HepG2 (cell line): ENCODE results near the gene FAM167B. TPM values are rescaled to one million over a fixed set of nuclear protein-coding genes. Genes with fewer than 3 reads are reported as not detected.

Source experiments
- CBX1 ChIP-seq: IDR thresholded peaks from one replicate; pipeline ENCODE4 v1.6.1; 2016; ENCODE audit warnings: antibody characterized with exemption, low read depth
- CEBPG ChIP-seq: IDR thresholded peaks from 2 replicates; pipeline ENCODE4 v1.6.1; 2016
- CHD4 ChIP-seq: fragments of 200-600 bp; sonication (generic); IDR thresholded peaks from 2 replicates; pipeline ENCODE4 v1.7.0; 2017; ENCODE audit warnings: mild to moderate bottlenecking, low read length, borderline replicate concordance
- CREB1 ChIP-seq, 2 experiments: fragments of 450-650 bp in 1 of 2; IDR thresholded peaks; 2 replicates each; pipeline ENCODE4 v1.6.1; 2016 to 2017; ENCODE audit warnings: control low read depth in 1 of 2, mild to moderate bottlenecking in 1 of 2, missing compliant biosample characterization in 1 of 2, missing genetic modification characterization in 1 of 2
- FLYWCH1 ChIP-seq: sonication (generic); formaldehyde crosslinking; IDR thresholded peaks from 2 replicates; pipeline ENCODE4 v1.8.1; 2023; ENCODE audit warnings: mild to moderate bottlenecking, missing genetic modification reagents
- KLF15 ChIP-seq: sonication (generic); formaldehyde crosslinking; IDR thresholded peaks from 2 replicates; pipeline ENCODE4 v1.8.1; 2023; ENCODE audit warnings: borderline replicate concordance, mild to moderate bottlenecking, inconsistent platforms, missing genetic modification reagents, mixed read lengths
- MXD4 ChIP-seq: IDR thresholded peaks from 2 replicates; pipeline ENCODE4 v1.6.1; 2016; ENCODE audit warnings: mild to moderate bottlenecking, missing biosample characterization, missing genetic modification reagents
- NFKBIZ ChIP-seq: IDR thresholded peaks from 2 replicates; pipeline ENCODE4 v1.6.1; 2018; ENCODE audit warnings: missing genetic modification reagents, missing compliant biosample characterization
- POLR2AphosphoS5 ChIP-seq: IDR thresholded peaks from 2 replicates; pipeline ENCODE4 v1.6.1; 2012; ENCODE audit warnings: low read depth, low read length
- POLR2G ChIP-seq: fragments of 200-400 bp; formaldehyde crosslinking; IDR thresholded peaks from 2 replicates; pipeline ENCODE4 v1.6.1; 2018; ENCODE audit warnings: mild to moderate bottlenecking, low read depth, low read length, moderate library complexity
- RAD21 ChIP-seq: fragments of 450-650 bp; formaldehyde crosslinking; IDR thresholded peaks from 2 replicates; pipeline ENCODE4 v1.5.0; 2020; ENCODE audit warnings: mild to moderate bottlenecking
- RNF2 ChIP-seq: fragments of 450-650 bp; conservative IDR thresholded peaks from 2 replicates; pipeline ENCODE4 v1.6.1; 2016; ENCODE audit warnings: low read depth
- SYNCRIP ChIP-seq: fragments of 200-400 bp; formaldehyde crosslinking; IDR thresholded peaks from 2 replicates; pipeline ENCODE4 v1.6.1; 2018; ENCODE audit warnings: mild to moderate bottlenecking, low read depth, low read length; ENCODE audit not compliant: insufficient read depth
- ZFP41 ChIP-seq: sonication (generic); formaldehyde crosslinking; IDR thresholded peaks from 2 replicates; pipeline ENCODE4 v1.4.0; 2020; ENCODE audit warnings: mild to moderate bottlenecking, missing genetic modification reagents, borderline replicate concordance
- ZMYM4 ChIP-seq: sonication (generic); formaldehyde crosslinking; IDR thresholded peaks from 2 replicates; pipeline ENCODE4 v1.8.1; 2023; ENCODE audit warnings: mild to moderate bottlenecking, missing genetic modification reagents
- ZNF775 ChIP-seq: sonication (generic); formaldehyde crosslinking; IDR thresholded peaks from 2 replicates; pipeline ENCODE4 v1.4.0; 2020; ENCODE audit warnings: missing genetic modification reagents, mild to moderate bottlenecking, moderate library complexity, borderline replicate concordance
- ZNF850 ChIP-seq: sonication (generic); formaldehyde crosslinking; conservative IDR thresholded peaks from 2 replicates; pipeline ENCODE4 v1.9.0; 2021; ENCODE audit warnings: mild to moderate bottlenecking, missing genetic modification reagents
- ZSCAN20 ChIP-seq: sonication (generic); formaldehyde crosslinking; IDR thresholded peaks from 2 replicates; pipeline ENCODE4 v1.4.0; 2020; ENCODE audit warnings: missing genetic modification reagents, mild to moderate bottlenecking, borderline replicate concordance
- ZSCAN25 ChIP-seq: sonication (generic); formaldehyde crosslinking; IDR thresholded peaks from 2 replicates; pipeline ENCODE4 v1.8.0; 2022; ENCODE audit warnings: mild to moderate bottlenecking, missing genetic modification reagents
- polyA plus RNA-seq, 8 experiments: library from polyadenylated mRNA; depleted of rRNA in 3 of 8; stranded (reverse) in 7 of 8; unstranded in 1 of 8; fragments of >200 nt; fragmentation: Illumina TruSeq in 4 of 8; extraction: Trizol in 4 of 8; gene quantifications; 2 replicates each; pipeline versions ENCODE4 v1.2.1 to v1.2.3, GENCODE V29; 2011 to 2016; ENCODE audit warnings: low read depth in 4 of 8, missing spikeins in 1 of 8, mixed read lengths in 1 of 8; ENCODE audit not compliant: insufficient read depth in 1 of 8
- total RNA-seq, 5 experiments: library from RNA; depleted of rRNA; stranded (reverse); fragments of >200 nt; fragmentation: Illumina TruSeq; extraction: Trizol; gene quantifications; 2 replicates each; pipeline ENCODE4 v1.2.3, GENCODE V29; 2016; ENCODE audit warnings: low read depth in 1 of 5
- TF ChIP-seq, protein P1 (sequence below): sonication (generic); formaldehyde crosslinking; IDR thresholded peaks from 2 replicates; pipeline ENCODE4 v1.8.0; 2022; ENCODE audit warnings: mild to moderate bottlenecking, missing genetic modification reagents, moderate library complexity
- TF ChIP-seq, protein P2 (sequence below): sonication (generic); formaldehyde crosslinking; IDR thresholded peaks from 2 replicates; pipeline ENCODE4 v1.5.0; 2020; ENCODE audit warnings: missing genetic modification reagents
- TF ChIP-seq, protein P3 (sequence below): sonication (generic); formaldehyde crosslinking; IDR thresholded peaks from 2 replicates; pipeline ENCODE4 v1.4.0; 2020; ENCODE audit warnings: mild to moderate bottlenecking, missing genetic modification reagents

The FAM167B gene
- total and polyA plus RNA-seq, 2 of the 13 experiments (the other 11 are each of a cell fraction or from before 2014, with no cell fraction given): 0.15 to 0.70 TPM

DNA sequence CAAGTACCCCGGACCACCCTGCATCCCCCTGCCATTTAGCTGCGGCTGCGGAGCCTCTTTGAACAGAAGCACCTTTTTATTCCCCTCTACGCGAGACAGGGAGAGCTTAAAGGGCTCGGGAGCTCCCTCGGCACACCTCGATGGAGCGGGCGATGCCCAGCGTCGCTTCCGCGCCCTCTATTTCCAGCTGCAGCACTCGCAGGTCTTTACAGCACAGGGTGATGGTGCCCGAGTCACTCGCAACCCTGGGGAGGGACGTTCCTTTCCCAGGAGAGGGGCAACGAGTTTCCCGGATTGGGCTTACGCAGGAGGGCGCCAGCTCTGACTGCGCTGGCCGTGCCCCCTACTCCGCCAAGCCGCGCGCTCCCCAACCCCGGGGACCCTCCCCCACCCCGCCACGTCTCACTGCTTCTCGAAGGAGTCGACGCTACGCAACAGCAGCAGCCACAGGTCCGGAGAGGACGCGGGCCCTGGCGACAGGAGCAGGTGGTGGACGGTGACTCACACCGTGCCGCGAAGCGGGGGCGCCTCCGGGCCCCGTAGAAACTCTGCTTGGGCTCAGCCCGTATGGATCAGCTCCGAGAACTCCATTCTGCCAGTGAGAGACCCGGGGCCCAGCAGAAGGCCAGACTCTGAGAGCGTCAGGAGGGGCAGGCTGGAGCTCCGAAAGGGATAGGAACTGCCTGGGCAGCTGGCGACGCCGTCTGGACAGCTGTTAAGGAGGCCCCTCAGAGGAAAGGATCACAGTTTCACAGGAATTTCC lies 5.8 kb upstream of the FAM167B start (continued):
- TF ChIP-seq SYNCRIP: no peak
- peak; percentile 77; the same call in 1 of the 2 replicates for TF ChIP-seq ZSCAN20 (CRISPR knock-in tag)
- TF ChIP-seq CBX1: peak; percentile 38
- no peak for TF ChIP-seq CHD4
- TF ChIP-seq FLYWCH1 (CRISPR knock-in tag): 0 out of 2 replicates have a peak, but pooled peaks have one; percentile 76
- 0 out of 2 replicates have a peak, but pooled peaks have one; percentile 53 for TF ChIP-seq KLF15 (CRISPR knock-in tag)
- TF ChIP-seq ZSCAN25 (CRISPR knock-in tag): peak; percentile 35; the same call in 1 of the 2 replicates
- TF ChIP-seq POLR2G: peak; percentile 43; the same call in 1 of the 2 replicates
- peak; percentile 73; the same call in 1 of the 2 replicates for TF ChIP-seq ZNF775 (CRISPR knock-in tag)
- 0 out of 2 replicates have a peak, but pooled peaks have one; percentile 45 for TF ChIP-seq NFKBIZ
- no peak for TF ChIP-seq CREB1 (IDR thresholded peaks at IDR 0.05)
- TF ChIP-seq CREB1 (CRISPR knock-in tag; IDR thresholded peaks at IDR 0.05): no peak
- TF ChIP-seq ZFP41: no peak
- no peak for TF ChIP-seq ZNF850 (CRISPR knock-in tag)
- no peak for TF ChIP-seq ZMYM4 (CRISPR knock-in tag)
- TF ChIP-seq, protein P1, sequence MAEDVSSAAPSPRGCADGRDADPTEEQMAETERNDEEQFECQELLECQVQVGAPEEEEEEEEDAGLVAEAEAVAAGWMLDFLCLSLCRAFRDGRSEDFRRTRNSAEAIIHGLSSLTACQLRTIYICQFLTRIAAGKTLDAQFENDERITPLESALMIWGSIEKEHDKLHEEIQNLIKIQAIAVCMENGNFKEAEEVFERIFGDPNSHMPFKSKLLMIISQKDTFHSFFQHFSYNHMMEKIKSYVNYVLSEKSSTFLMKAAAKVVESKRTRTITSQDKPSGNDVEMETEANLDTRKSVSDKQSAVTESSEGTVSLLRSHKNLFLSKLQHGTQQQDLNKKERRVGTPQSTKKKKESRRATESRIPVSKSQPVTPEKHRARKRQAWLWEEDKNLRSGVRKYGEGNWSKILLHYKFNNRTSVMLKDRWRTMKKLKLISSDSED (CRISPR knock-in tag): no peak
- TF ChIP-seq CEBPG (CRISPR knock-in tag): no peak
- no peak for TF ChIP-seq RAD21
- no peak for TF ChIP-seq POLR2AphosphoS5
- TF ChIP-seq RNF2: peak; percentile 77
- 0 out of 2 replicates have a peak, but pooled peaks have one; percentile 57 for TF ChIP-seq MXD4
- TF ChIP-seq, protein P2, sequence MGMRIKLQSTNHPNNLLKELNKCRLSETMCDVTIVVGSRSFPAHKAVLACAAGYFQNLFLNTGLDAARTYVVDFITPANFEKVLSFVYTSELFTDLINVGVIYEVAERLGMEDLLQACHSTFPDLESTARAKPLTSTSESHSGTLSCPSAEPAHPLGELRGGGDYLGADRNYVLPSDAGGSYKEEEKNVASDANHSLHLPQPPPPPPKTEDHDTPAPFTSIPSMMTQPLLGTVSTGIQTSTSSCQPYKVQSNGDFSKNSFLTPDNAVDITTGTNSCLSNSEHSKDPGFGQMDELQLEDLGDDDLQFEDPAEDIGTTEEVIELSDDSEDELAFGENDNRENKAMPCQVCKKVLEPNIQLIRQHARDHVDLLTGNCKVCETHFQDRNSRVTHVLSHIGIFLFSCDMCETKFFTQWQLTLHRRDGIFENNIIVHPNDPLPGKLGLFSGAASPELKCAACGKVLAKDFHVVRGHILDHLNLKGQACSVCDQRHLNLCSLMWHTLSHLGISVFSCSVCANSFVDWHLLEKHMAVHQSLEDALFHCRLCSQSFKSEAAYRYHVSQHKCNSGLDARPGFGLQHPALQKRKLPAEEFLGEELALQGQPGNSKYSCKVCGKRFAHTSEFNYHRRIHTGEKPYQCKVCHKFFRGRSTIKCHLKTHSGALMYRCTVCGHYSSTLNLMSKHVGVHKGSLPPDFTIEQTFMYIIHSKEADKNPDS (CRISPR knock-in tag): no peak
- TF ChIP-seq, protein P3, sequence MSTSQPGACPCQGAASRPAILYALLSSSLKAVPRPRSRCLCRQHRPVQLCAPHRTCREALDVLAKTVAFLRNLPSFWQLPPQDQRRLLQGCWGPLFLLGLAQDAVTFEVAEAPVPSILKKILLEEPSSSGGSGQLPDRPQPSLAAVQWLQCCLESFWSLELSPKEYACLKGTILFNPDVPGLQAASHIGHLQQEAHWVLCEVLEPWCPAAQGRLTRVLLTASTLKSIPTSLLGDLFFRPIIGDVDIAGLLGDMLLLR (CRISPR knock-in tag): no peak
